HepG2 (cell line): ENCODE measurements around the gene MBL2. TPM values are rescaled to one million over a fixed set of nuclear protein-coding genes. Genes with fewer than 3 reads are reported as not detected.

ENCODE experiments used
- ATAC-seq: fragments of 200-7000 bp; cut with Tn5 transposase; 3 replicates; pipeline ENCODE4 v1.9.1; 2020; ENCODE audit warnings: mild to moderate bottlenecking, moderate library complexity
- Bru-seq: library from RNA; stranded (reverse); fragments of 400-500 nt; gene quantifications from one replicate; lab custom pipeline; 2021; lab: Mats Ljungman, UMichigan
- BruChase-seq, 2 experiments: library from RNA; stranded (reverse); fragments of 400-500 nt; gene quantifications; one replicate each; lab custom pipeline; 2021; lab: Mats Ljungman, UMichigan
- BruUV-seq: library from RNA; stranded (reverse); fragments of 400-500 nt; replicated peaks from 2 replicates; lab custom pipeline; 2021; lab: Mats Ljungman, UMichigan
- CTCF ChIA-PET: fragments of 300-600 bp; formaldehyde crosslinking; extraction: SDS; loops from one replicate; lab custom pipeline; 2021; ENCODE audit warnings: low total read pairs, inconsistent platforms, low intra/inter-chr PET ratio; lab: Yijun Ruan, JAX
- POLR2A ChIA-PET: fragments of 350-600 bp; sonication (Branson Sonifier 250); formaldehyde crosslinking; loops from one replicate; lab custom pipeline; 2020; ENCODE audit warnings: antibody characterized with exemption, inconsistent platforms; lab: Yijun Ruan, JAX
- DNase-seq: peaks from one replicate; pipeline ENCODE4 v3.0.0-alpha.2; 2015; ENCODE audit warnings: low spot score
- FAIRE-seq: peaks from 3 replicates; lab custom pipeline; 2011; peaks lifted over from hg19 to GRCh38; lab: Jason Lieb, UNC
- H2AFZ ChIP-seq: one replicate; pipeline ENCODE4 v1.6.1; 2011; ENCODE audit warnings: low read length, inconsistent platforms
- H3K27ac ChIP-seq: fragments of 300-600 bp; 3 replicates; pipeline ENCODE4 v1.8.0; 2011; ENCODE audit warnings: mixed run types, mild to moderate bottlenecking, mixed read lengths, low read length, inconsistent platforms; ENCODE audit not compliant: insufficient read depth; ENCODE audit errors: extremely low read length
- H3K27me3 ChIP-seq, 2 experiments: fragments of 200-600 bp in 1 of 2; 2 replicates in 1 of 2; 3 replicates in 1 of 2; pipeline versions ENCODE4 v1.6.0 to v1.8.0; 2011; ENCODE audit warnings: low read length in 2 of 2, mild to moderate bottlenecking in 2 of 2, moderate library complexity in 2 of 2, inconsistent platforms in 1 of 2; ENCODE audit not compliant: insufficient read depth in 2 of 2, control insufficient read depth in 1 of 2
- H3K36me3 ChIP-seq, 2 experiments: fragments of 200-600 bp in 1 of 2; replicated peaks in 1 of 2; 2 replicates in 1 of 2; 3 replicates in 1 of 2; pipeline versions ENCODE4 v1.5.1 to v1.8.0; 2011; ENCODE audit warnings: low read length in 2 of 2, inconsistent platforms in 1 of 2; ENCODE audit not compliant: insufficient read depth in 2 of 2, control insufficient read depth in 1 of 2
- H3K4me1 ChIP-seq: 2 replicates; pipeline ENCODE4 v1.5.1; 2012; ENCODE audit warnings: low read length, inconsistent platforms; ENCODE audit not compliant: insufficient read depth
- H3K4me2 ChIP-seq: 2 replicates; pipeline ENCODE4 v1.6.0; 2011; ENCODE audit warnings: low read depth, low read length, inconsistent platforms
- H3K4me3 ChIP-seq, 3 experiments: fragments of 200-600 bp in 1 of 3; sonication (generic), shearing (Covaris generic) in 1 of 3; replicated peaks in 1 of 3; 2 replicates each; pipeline ENCODE4 v1.5.1; 2011 to 2016; ENCODE audit warnings: low read length in 3 of 3, inconsistent platforms in 2 of 3, low read depth in 2 of 3, mild to moderate bottlenecking in 2 of 3, control low read depth in 1 of 3, mixed read lengths in 1 of 3; ENCODE audit not compliant: insufficient read depth in 1 of 3
- H3K79me2 ChIP-seq: one replicate; pipeline ENCODE4 v1.6.1; 2011; ENCODE audit warnings: low read length, inconsistent platforms; ENCODE audit not compliant: insufficient read depth
- H3K9ac ChIP-seq: 2 replicates; pipeline ENCODE4 v1.6.0; 2011; ENCODE audit warnings: mild to moderate bottlenecking, low read depth, low read length, inconsistent platforms; ENCODE audit not compliant: insufficient read depth
- H3K9me3 ChIP-seq: 2 replicates; pipeline ENCODE4 v1.5.1; 2012; ENCODE audit warnings: mild to moderate bottlenecking, low read length
- H4K20me1 ChIP-seq: 2 replicates; pipeline ENCODE4 v1.6.0; 2011; ENCODE audit warnings: inconsistent platforms, mild to moderate bottlenecking, low read length, moderate library complexity; ENCODE audit not compliant: insufficient read depth
- BRD4 ChIP-seq: sonication (generic); formaldehyde crosslinking; IDR thresholded peaks from 2 replicates; pipeline ENCODE4 v1.4.0; 2020; ENCODE audit warnings: missing genetic modification reagents
- MYNN ChIP-seq: sonication (generic); formaldehyde crosslinking; IDR thresholded peaks from 2 replicates; pipeline ENCODE4 v1.4.0; 2020; ENCODE audit warnings: mild to moderate bottlenecking, low read depth, missing genetic modification reagents
- ZC3H4 ChIP-seq: sonication (generic); formaldehyde crosslinking; IDR thresholded peaks from 2 replicates; pipeline ENCODE4 v1.4.0; 2020; ENCODE audit warnings: missing genetic modification reagents, borderline replicate concordance
- ZNF747 ChIP-seq: sonication (generic); formaldehyde crosslinking; IDR thresholded peaks from 2 replicates; pipeline ENCODE4 v1.8.1; 2023; ENCODE audit warnings: missing genetic modification reagents, mild to moderate bottlenecking, borderline replicate concordance
- WGBS: methylation state at CpG from one replicate; pipeline ENCODE4 v1.1.6; 2017; ENCODE audit warnings: low lambda C conversion rate; 5-methylcytosine and 5-hydroxymethylcytosine counted together
- in situ Hi-C: cut with HindIII; loops from 2 replicates; pipeline ENCODE4 v1.10.0; 2017; ENCODE audit warnings: low pct_unique_long_range_greater_than_20kb; ENCODE audit not compliant: extremely low pct_ligation_motif_present
- intact Hi-C: fragments of 100-400 bp; cut with micrococcal nuclease; formaldehyde crosslinking; loops from one replicate; pipeline ENCODE4 v1.10.0; 2022; ENCODE audit not compliant: unreplicated experiment
- long read RNA-seq, 2 experiments: library from RNA in 1 of 2; library from polyadenylated mRNA in 1 of 2; stranded (forward) in 1 of 2; unstranded in 1 of 2; transcript quantifications; one replicate each; pipeline ENCODE4 v2.0.0, GENCODE V29; 2019 to 2022
- polyA minus RNA-seq, 3 experiments: library from RNA; depleted of rRNA, polyadenylated mRNA; stranded (reverse); fragments of >200 nt; gene quantifications; 2 replicates each; pipeline ENCODE4 v1.2.3, GENCODE V29; 2011; ENCODE audit warnings: low replicate concordance in 1 of 3
- polyA plus RNA-seq, 8 experiments: library from polyadenylated mRNA; depleted of rRNA in 3 of 8; stranded (reverse) in 7 of 8; unstranded in 1 of 8; fragments of >200 nt; fragmentation: Illumina TruSeq in 4 of 8; extraction: Trizol in 4 of 8; gene quantifications; 2 replicates each; pipeline versions ENCODE4 v1.2.1 to v1.2.3, GENCODE V29; 2011 to 2016; ENCODE audit warnings: low read depth in 4 of 8, missing spikeins in 1 of 8, mixed read lengths in 1 of 8; ENCODE audit not compliant: insufficient read depth in 1 of 8
- total RNA-seq, 5 experiments: library from RNA; depleted of rRNA; stranded (reverse); fragments of >200 nt; fragmentation: Illumina TruSeq; extraction: Trizol; gene quantifications; 2 replicates each; pipeline ENCODE4 v1.2.3, GENCODE V29; 2016; ENCODE audit warnings: low read depth in 1 of 5

The MBL2 gene
- total RNA-seq (2016; rRNA removed; fragmentation: Illumina TruSeq; extraction: Trizol), result 9.2 and 9.6 TPM in 2 replicates
- total RNA-seq (2016; cell fraction: cytosol; rRNA removed; fragmentation: Illumina TruSeq; extraction: Trizol; ENCODE audit: low read depth), result 0.61 and 0.62 TPM in 2 replicates
- 9.0 and 9.5 TPM in 2 replicates for total RNA-seq (2016; cell fraction: insoluble cytoplasmic fraction; rRNA removed; fragmentation: Illumina TruSeq; extraction: Trizol)
- 2.1 and 2.6 TPM in 2 replicates for total RNA-seq (2016; cell fraction: membrane; rRNA removed; fragmentation: Illumina TruSeq; extraction: Trizol)
- total RNA-seq (2016; cell fraction: nucleus; rRNA removed; fragmentation: Illumina TruSeq; extraction: Trizol), result 11.0 and 12.5 TPM in 2 replicates
- 11.9 and 16.2 TPM in 2 replicates for polyA plus RNA-seq (2011; rRNA removed)
- 6.3 and 9.4 TPM in 2 replicates for polyA plus RNA-seq (2011; cell fraction: cytosol; rRNA removed)
- 5.7 and 6.0 TPM in 2 replicates for polyA plus RNA-seq (2011; cell fraction: nucleus; rRNA removed)
- 3.6 and 4.5 TPM in 2 replicates for polyA plus RNA-seq (2012)
- 0.41 and 0.43 TPM in 2 replicates for polyA plus RNA-seq (2016; cell fraction: cytosol; fragmentation: Illumina TruSeq; extraction: Trizol; ENCODE audit: low read depth)
- polyA plus RNA-seq (2016; cell fraction: insoluble cytoplasmic fraction; fragmentation: Illumina TruSeq; extraction: Trizol; ENCODE audit: low read depth), result 10.4 TPM in 2 replicates
- polyA plus RNA-seq (2016; cell fraction: membrane; fragmentation: Illumina TruSeq; extraction: Trizol; ENCODE audit: low read depth), result 1.4 TPM in 2 replicates
- polyA plus RNA-seq (2016; cell fraction: nucleus; fragmentation: Illumina TruSeq; extraction: Trizol; ENCODE audit: insufficient read depth, low read depth), result 10.6 and 11.4 TPM in 2 replicates
- 10.2 TPM in 1 of 2 replicates, not detected in the other for polyA minus RNA-seq (2011; rRNA and poly(A)+ RNA removed; ENCODE audit: low replicate concordance)
- 9.8 and 11.4 TPM in 2 replicates for polyA minus RNA-seq (2011; cell fraction: cytosol; rRNA and poly(A)+ RNA removed)
- 24.7 and 30.8 TPM in 2 replicates for polyA minus RNA-seq (2011; cell fraction: nucleus; rRNA and poly(A)+ RNA removed)
- Bru-seq, nascent RNA, result percentile 83 among the genes with signal in this experiment
- BruChase-seq, experiment 1, labeled RNA remaining after a 6-hour chase, result percentile 91 among the genes with signal in this experiment
- percentile 87 among the genes with signal in this experiment for BruChase-seq, experiment 2, labeled RNA remaining after a 2-hour chase
- long read RNA-seq, experiment 1, partial matches to known transcripts, result 0 of 4 reads
- long read RNA-seq, experiment 1, other reads (novel, unspliced or antisense), result 2 of 4 reads
- long read RNA-seq, experiment 2, partial matches to known transcripts, result 0 of 20 reads
- long read RNA-seq, experiment 2, other reads (novel, unspliced or antisense), result 18 of 20 reads

- no peak for FAIRE-seq
- no peak for DNase-seq
- peak within 1 kb of the TSS; percentile 100 for H3K27ac ChIP-seq
- intact Hi-C loops (no loop called here), in situ Hi-C loops (no loop called here)
- peak within 1 kb of the TSS; percentile 69 for H3K4me2 ChIP-seq
- H3K9ac ChIP-seq, result peak within 1 kb of the TSS; percentile 74
- peak within 1 kb of the TSS in 1 of 3 experiments; percentile 52; a peak in 2 of 6 replicates for H3K4me3 ChIP-seq
- no TSS peak for BruUV-seq
- peak within 1 kb of the TSS; percentile 9 for H2AFZ ChIP-seq
- POLR2A ChIA-PET, result interaction anchor here (1.5 to 2.1 kb wide), 3 partner anchors 11 to 32 kb away, joined by 4 to 15 read pairs (median 11); no protein-coding TSS in a partner anchor
- 90% methylated on average over 3 of the region's 3 CpGs for WGBS
- H3K36me3 ChIP-seq, result no peaks in the 10 kb centered on the region
- H4K20me1 ChIP-seq, result no peaks in the 10 kb centered on the region
- H3K4me1 ChIP-seq, result peaks cover 100% of the 10 kb centered on the region
- CTCF ChIA-PET, result no interaction called here
- no peak for ATAC-seq
- no peaks in the 10 kb centered on the region for H3K79me2 ChIP-seq
- no peaks in the 10 kb centered on the region for H3K27me3 ChIP-seq
- H3K9me3 ChIP-seq, result no peaks in the 10 kb centered on the region
- no peak for TF ChIP-seq ZNF747 (CRISPR knock-in tag)
- TF ChIP-seq ZC3H4 (CRISPR knock-in tag), result no peak
- no peak for TF ChIP-seq MYNN
- TF ChIP-seq BRD4 (CRISPR knock-in tag), result 0 out of 2 replicates have a peak, but pooled peaks have one; percentile 28
Observed at GRCh38 chr10:52772623-52773022, at the start of gene MBL2. TSS of gene MBL2 (minus strand) at chr10:52772784. CDS start at chr10:52771635, 1,149 bp downstream.
